Astrocyte of the cerebellum (primary cell): ENCODE results near the gene CHST15.

Experiments
- DNase-seq: peaks from one replicate; pipeline ENCODE4 v3.0.0-alpha.2; 2011; ENCODE audit warnings: low read depth
- H3K4me3 ChIP-seq: 2 replicates; pipeline ENCODE4 v1.5.1; 2011; ENCODE audit warnings: mild to moderate bottlenecking, low read depth, low read length, moderate library complexity
- in situ Hi-C: cut with HindIII; loops from 2 replicates; pipeline ENCODE4 v1.10.0; 2017; ENCODE audit warnings: low sequenced_read_pairs
- TF ChIP-seq, protein P1 (sequence below): IDR thresholded peaks from 2 replicates; pipeline ENCODE4 v1.5.1; 2012; ENCODE audit warnings: low read length, low read depth, moderate library complexity, mild to moderate bottlenecking; ENCODE audit errors: missing control alignments

Gene CHST15

DNA sequence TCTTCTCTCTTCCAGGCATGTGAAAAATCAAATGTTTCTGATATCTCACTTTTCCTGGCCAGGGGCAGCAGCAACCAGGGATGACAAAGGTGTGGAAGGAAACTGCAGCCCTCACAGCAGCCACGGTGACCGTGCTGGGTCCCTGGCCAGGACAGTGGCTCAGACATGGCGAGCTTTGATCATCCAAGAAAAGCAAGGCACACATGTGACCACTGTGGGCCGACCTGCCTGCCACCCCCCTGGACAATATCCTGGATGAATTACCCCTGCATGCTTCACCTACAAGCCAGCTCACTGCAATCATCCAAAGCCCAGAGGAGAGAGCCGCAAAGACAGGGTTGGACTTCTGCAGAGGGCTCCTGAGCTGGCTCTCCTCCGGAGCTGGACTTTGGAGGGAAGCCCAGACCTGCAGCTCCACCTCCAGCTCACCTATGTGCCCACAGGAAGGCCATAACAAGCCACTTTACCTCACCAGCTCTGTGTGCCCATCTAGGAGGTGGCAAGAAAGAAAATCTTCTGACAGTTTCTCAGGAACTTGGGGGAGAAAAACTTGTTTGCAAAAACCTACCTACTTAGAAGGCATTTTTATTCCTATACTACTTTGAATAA lies 2.7 kb downstream of the CHST15 start:
- TF ChIP-seq, protein P1, sequence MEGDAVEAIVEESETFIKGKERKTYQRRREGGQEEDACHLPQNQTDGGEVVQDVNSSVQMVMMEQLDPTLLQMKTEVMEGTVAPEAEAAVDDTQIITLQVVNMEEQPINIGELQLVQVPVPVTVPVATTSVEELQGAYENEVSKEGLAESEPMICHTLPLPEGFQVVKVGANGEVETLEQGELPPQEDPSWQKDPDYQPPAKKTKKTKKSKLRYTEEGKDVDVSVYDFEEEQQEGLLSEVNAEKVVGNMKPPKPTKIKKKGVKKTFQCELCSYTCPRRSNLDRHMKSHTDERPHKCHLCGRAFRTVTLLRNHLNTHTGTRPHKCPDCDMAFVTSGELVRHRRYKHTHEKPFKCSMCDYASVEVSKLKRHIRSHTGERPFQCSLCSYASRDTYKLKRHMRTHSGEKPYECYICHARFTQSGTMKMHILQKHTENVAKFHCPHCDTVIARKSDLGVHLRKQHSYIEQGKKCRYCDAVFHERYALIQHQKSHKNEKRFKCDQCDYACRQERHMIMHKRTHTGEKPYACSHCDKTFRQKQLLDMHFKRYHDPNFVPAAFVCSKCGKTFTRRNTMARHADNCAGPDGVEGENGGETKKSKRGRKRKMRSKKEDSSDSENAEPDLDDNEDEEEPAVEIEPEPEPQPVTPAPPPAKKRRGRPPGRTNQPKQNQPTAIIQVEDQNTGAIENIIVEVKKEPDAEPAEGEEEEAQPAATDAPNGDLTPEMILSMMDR: no peak

DNA sequence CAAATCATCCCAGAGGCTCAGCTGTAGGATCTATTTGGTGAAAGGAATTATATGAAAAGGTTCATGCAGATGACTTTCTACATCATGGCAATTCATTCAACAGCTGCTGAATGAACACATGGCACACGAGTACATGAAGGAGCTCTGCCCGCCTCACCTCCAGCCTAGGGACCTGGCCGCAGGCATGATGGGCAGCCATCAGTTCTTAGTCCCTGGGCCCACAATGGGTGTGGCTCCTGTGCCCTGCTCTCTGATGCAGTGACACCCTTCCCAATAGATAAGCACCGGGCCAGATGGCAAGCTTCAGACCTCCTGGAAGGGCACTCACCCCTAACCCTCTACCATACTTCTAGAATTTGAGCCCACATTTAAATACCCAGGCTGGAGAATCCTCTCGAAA lies 3.5 kb downstream of the CHST15 start:
- TF ChIP-seq, protein P1: no peak
- in situ Hi-C loops: no loop called here
- DNase-seq: no peak
- no peak overlapping the region for H3K4me3 ChIP-seq

More for the DNA sequence above, 2.7 kb downstream of the CHST15 start:
- peak overlapping the region; percentile 58 for H3K4me3 ChIP-seq
- in situ Hi-C loops: no loop called here
- no peak for DNase-seq

DNA sequence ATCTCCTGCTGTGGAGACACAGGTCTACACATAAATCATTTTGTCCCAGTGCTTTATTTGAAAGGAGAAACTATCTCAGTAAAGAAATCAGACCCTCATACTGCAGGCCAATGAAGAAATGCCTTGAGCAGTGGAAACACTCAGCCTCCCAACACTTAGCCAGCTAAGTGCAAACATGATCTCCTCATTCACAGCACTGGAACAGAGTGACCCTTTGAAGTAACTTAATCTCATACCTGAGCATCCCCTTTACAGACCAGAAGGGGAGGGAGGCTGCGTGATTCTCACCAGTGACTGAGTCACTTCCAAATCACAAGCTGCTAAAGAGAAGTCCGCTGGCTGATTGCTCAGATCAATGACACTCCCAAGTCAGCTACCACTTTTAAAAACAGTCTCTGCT lies 4.5 kb downstream of the CHST15 start:
- TF ChIP-seq, protein P1: no peak
- H3K4me3 ChIP-seq: no peak overlapping the region
- in situ Hi-C loops: no loop called here
- DNase-seq: no peak

DNA sequence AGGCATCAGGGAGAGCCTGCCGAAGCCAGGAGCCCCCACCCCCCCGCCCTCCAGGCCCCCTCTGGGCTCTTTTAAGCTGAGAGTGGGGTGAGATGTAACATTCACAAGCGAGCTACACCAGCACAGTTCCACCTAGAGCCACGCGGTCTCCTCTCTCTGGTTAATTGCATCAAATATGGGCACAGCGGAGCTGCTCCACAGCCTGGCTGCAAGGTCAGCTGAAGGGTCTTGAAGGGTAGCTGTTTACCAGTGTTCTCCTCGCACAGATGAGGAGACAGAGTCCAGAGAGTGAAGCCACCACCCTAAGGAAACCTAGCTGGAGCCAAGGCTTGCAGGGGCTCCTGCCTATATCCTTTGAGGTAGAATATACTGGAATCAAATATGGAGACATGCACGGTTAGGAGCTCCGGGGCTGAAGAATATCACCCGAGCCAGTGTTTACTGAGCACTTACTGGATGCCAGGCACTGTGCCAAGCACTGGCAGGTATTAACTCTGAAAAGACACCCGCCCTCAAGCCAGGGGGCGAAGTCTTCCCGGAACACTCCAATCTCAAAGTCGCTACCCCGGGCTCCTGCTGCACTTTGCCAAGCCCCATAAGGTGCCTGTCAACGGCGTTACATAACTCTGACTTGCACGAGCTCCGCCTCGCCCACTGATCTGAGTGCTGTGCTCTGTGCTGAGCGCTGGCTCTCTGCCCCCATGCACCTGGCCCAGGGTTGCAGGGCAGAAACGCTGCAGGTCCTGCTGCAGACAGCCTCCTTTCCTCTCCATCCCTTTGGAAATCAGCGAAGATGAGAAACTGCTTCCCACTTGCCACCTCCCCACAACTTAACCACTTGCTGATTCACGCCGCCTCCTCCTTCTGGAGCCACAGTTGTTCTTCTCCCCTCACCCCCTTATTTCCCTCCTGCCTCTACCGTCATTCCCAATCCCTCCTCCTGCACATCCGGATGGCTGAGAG lies 5.4 kb downstream of the CHST15 start:
- DNase-seq: no peak
- in situ Hi-C loops: no loop called here
- TF ChIP-seq, protein P1: no peak
- no peak overlapping the region for H3K4me3 ChIP-seq

DNA sequence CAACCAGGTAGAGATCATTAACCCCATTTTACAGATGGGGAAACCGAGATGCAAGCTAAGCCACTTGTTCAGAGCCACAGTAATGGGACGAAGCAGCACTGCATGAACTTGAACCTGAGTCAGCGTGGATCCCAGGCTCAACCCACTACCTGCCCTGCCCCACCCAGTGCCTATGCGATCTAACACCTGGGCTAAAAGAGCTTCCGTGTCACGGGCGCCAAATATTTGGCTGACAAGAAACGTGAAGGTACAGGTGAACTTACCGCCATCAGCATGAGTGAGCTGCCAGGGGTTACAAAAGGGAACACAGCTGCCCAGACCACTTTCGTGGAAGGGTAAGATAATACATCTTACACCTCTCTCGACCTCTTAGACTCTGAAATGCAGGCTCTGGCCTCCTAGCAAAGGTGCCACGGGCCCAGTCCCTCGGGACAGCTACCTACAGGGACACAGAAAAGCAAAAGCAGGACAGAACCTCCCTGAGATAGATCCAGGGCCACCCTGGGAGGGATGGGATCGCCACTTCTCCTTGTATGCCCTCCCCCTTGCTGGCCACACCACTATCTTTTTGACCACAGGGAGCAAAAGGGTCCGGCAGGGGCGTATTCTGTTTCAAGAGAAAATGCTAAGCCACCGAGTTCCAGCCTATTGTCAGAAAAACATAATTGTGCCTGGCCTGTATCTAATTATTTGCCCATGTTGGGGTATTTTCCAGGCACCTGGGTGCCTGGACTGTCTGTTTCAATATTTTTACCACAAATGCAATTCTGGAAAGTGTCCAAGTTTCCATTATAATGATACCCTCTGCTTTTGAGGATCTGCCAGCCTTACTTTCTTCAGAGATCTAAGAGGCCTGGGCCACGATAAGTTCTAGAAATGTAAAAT lies 6.4 kb downstream of the CHST15 start:
- no peak overlapping the region for H3K4me3 ChIP-seq
- no peak for DNase-seq
- in situ Hi-C loops: no loop called here
- TF ChIP-seq, protein P1: no peak

DNA sequence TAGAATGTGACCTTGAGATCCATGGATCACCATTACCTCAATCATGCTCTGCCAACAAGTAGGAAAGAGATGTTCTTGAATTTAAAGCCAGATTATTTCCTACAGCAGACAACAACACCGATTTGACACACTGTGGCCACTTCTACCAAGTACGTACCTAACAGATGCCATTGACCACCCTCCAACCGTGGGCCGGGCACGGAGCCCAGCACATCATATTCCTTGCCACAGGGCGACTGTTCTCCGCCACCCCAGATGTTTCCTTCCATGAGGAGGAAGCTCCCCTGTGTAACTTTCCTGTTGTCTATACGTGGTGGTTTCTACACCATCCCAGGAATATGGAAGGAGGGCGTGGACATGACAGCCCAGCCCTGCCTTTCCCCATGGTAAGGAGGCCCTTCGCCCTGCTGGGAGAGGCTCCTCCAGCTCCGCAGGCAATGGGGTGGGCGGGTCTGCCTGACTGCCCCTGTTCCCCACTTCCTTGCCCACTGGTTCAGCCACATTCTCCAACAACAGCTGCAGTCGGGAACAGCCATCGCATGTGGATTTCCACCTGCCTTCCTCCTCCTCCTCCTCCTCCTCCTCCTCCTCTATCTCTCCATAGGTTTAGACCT lies 7.2 kb downstream of the CHST15 start:
- TF ChIP-seq, protein P1: no peak
- no peak overlapping the region for H3K4me3 ChIP-seq
- DNase-seq: no peak
- in situ Hi-C loops: no loop called here
